Gastroesophageal sphincter (tissue), 4 donors: ENCODE results near the gene GCSAM. TPM values are rescaled to one million over a fixed set of nuclear protein-coding genes. Genes with fewer than 3 reads are reported as not detected.

Source experiments
- ATAC-seq: fragments of 150-250 bp; one replicate; pipeline ENCODE4 v1.9.1; 2016; ENCODE audit warnings: mild to moderate bottlenecking, moderate library complexity
- H3K27ac ChIP-seq, 4 donors: fragments of 200-600 bp; sonication (generic) in 3 of 4; 1 replicate in 3 of 4; 2 replicates in 1 of 4; pipeline ENCODE4 v1.5.1; 2016 to 2019
- H3K27me3 ChIP-seq: fragments of 200-600 bp; sonication (generic); one replicate; pipeline ENCODE4 v1.5.1; 2019
- H3K36me3 ChIP-seq, 2 donors: fragments of 200-600 bp; sonication (generic); one replicate each; pipeline ENCODE4 v1.5.1; 2019; ENCODE audit warnings: control low read depth in 1 of 2
- H3K4me1 ChIP-seq, 3 donors: fragments of 200-600 bp; sonication (generic); 1 replicate in 2 of 3; 2 replicates in 1 of 3; pipeline ENCODE4 v1.5.1; 2016 to 2019; ENCODE audit warnings: control low read depth in 2 of 3
- H3K4me3 ChIP-seq, 2 donors: fragments of 200-600 bp; sonication (generic); one replicate each; pipeline ENCODE4 v1.5.1; 2019; ENCODE audit warnings: mild to moderate bottlenecking in 1 of 2, moderate library complexity in 1 of 2
- H3K9me3 ChIP-seq, 3 donors: fragments of 200-600 bp; sonication (generic); one replicate each; pipeline ENCODE4 v1.5.1; 2017 to 2019; ENCODE audit warnings: control low read depth in 2 of 3
- CTCF ChIP-seq, 4 experiments: fragments of 200-600 bp in 2 of 4; fragments of 450-650 bp in 2 of 4; sonication (generic) in 1 of 4; IDR thresholded peaks; one replicate each; pipeline ENCODE4 v1.5.1; 2017 to 2019; ENCODE audit warnings: antibody characterized with exemption in 4 of 4, mild to moderate bottlenecking in 2 of 4, moderate library complexity in 2 of 4
- EP300 ChIP-seq: sonication (generic); formaldehyde crosslinking; IDR thresholded peaks from one replicate; pipeline ENCODE4 v1.6.1; 2017; ENCODE audit warnings: antibody characterized with exemption, mild to moderate bottlenecking
- POLR2A ChIP-seq, 2 donors: fragments of 450-650 bp; IDR thresholded peaks; one replicate each; pipeline ENCODE4 v1.6.1; 2017; ENCODE audit warnings: antibody characterized with exemption in 2 of 2, mild to moderate bottlenecking in 2 of 2, moderate library complexity in 1 of 2
- POLR2AphosphoS5 ChIP-seq: sonication (generic); formaldehyde crosslinking; IDR thresholded peaks from one replicate; pipeline ENCODE4 v1.6.1; 2017; ENCODE audit warnings: antibody characterized with exemption
- WGBS, 2 donors: methylation state at CpG; one replicate each; pipeline ENCODE4 v1.1.5; 2018; ENCODE audit warnings: low coverage in 1 of 2; 5-methylcytosine and 5-hydroxymethylcytosine counted together
- total RNA-seq, 4 donors: library from RNA; depleted of rRNA; stranded (reverse); fragments of >200 nt; gene quantifications; one replicate each; pipeline ENCODE4 v1.1.0, GENCODE V29; 2016

Gene GCSAM
- total RNA-seq, 4 donors from 2014 or later = 0.42 TPM; not detected in 3

DNA sequence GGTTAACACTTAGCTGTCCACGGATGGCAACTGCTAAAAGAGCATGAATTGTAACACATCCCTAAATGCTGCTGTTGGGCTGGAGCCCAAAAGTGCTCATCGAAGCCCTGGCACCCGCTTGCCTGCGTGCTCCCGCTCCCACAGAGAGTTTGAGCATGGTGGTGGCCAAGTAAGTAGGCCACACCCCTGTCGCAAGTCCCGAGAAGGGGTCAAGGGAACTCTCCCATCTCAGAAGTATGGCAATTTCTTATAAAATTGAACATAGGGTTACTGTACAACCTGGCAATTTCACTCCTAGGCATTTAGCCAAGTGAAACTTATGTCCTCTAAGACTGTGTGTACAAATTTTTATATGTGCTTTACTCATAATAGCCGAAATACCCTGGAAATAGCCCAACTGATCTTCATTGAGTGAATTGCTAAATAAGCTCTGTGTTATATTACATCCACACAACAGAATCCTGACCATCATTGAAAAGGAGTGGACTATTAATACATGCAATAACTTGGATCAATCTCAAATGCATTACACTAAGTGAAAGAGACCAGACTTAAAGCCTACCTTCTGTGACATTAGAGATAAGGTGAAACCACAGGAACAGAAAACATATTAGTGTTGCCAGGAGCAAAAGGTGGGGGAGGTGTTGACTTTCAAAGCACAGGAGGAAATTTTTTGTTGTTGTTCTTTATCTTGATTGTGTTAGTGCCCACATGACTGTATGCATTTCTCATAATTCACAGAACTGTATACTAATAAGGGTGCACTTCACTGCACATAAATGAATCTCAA lies 1.5 kb upstream of the GCSAM start:
- H3K4me1 ChIP-seq = no peaks in the 10 kb centered on the region
- no peak for ATAC-seq
- H3K4me3 ChIP-seq = no peak overlapping the region
- no peaks in the 10 kb centered on the region for H3K9me3 ChIP-seq
- no peaks in the 10 kb centered on the region for H3K36me3 ChIP-seq
- TF ChIP-seq POLR2AphosphoS5 (no peak), EP300 (no peak), CTCF (IDR thresholded peaks at IDR 0.05) (no peak), POLR2A (IDR thresholded peaks at IDR 0.05) (no peak)
- H3K27ac ChIP-seq = no peak overlapping the region
- WGBS, 2 donors = 61 to 84% methylated on average over 2 to 6 of the region's 8 CpGs
- H3K27me3 ChIP-seq = no peaks in the 10 kb centered on the region

DNA sequence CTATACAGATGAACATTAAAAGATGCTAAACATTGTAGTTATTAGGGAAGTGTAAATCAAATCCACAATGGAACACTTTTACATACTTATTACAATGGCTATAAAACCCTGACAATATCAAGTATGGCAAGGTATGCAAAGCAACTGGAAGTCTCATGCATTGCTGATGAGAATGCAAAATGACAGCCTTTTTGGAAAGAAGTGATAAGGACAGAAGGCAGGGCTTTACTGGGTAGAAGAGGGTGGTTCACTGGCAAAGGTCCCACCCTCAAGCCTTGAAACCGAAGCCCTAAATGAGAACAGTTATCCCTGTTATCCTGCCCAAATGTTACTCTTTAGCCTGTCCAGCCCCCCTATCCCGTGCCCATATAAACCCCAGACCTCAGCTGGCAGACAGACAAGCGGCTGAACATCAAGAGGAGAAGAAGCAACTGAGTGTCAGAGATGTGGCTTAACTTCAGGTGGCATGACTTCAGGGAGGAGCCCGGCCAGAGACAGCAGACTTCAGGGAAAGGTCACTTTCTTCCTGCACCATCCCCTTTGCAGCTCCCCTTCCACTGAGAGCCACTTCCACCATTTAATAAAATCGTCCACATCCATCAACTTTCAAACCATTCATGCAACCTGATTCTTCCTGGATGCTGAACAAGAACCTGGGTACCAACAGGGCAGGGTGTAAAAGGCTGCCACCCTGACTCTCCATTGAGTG lies 732 bp upstream of the GCSAM start:
- 83 to 85% methylated on average over 3 to 5 of the region's 5 CpGs for WGBS, 2 donors

DNA sequence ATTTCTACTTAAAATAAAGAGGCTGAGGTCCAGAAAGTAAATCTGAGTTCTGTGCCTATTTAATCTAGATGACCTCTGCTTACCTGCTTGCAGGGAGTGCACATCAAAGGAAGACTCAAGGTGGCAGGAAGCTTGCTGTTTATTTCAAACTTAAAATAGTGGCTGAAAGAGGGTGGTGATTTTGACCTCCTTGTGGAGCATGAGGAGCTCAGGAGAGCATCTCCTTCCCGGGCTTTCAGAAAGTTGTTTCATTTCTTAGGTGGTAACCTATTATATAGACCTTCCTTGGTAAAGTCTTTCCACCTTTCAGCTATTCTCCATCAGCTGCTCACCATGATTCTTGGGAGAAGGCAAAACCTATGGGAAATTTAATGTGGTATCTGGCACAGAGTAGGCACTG lies 494 bp downstream of the GCSAM start:
- no peak for ATAC-seq
- Histone ChIP-seq H3K9me3 (no peaks in the 10 kb centered on the region), H3K4me3 (no peak overlapping the region), H3K27me3 (no peaks in the 10 kb centered on the region), H3K4me1 (no peaks in the 10 kb centered on the region), H3K36me3 (no peaks in the 10 kb centered on the region), H3K27ac (no peak overlapping the region)
- WGBS, 2 donors = 100% methylated on average over 1 of the region's 1 CpG
- TF ChIP-seq POLR2AphosphoS5 (no peak), EP300 (no peak), CTCF (IDR thresholded peaks at IDR 0.05) (no peak), POLR2A (IDR thresholded peaks at IDR 0.05) (no peak)

More for the DNA sequence above, 732 bp upstream of the GCSAM start:
- Histone ChIP-seq H3K27me3 (no peaks in the 10 kb centered on the region), H3K27ac (no peak overlapping the region), H3K4me1 (no peaks in the 10 kb centered on the region), H3K36me3 (no peaks in the 10 kb centered on the region), H3K4me3 (no peak overlapping the region), H3K9me3 (no peaks in the 10 kb centered on the region)
- no peak for ATAC-seq
- no peak for TF ChIP-seq EP300
- no peak for TF ChIP-seq POLR2AphosphoS5
- TF ChIP-seq POLR2A (IDR thresholded peaks at IDR 0.05) = no peak

- WGBS, 2 donors = 92% methylated on average over 3 of the region's 3 CpGs; no CpG with 5 or more reads in 1 of the 2 donors
These were observed 960 bp downstream of the GCSAM start for GRCh38 chr3:112132088-112132487.

More at GRCh38 chr3:112132088-112132487, 960 bp downstream of the GCSAM start:
- no peak overlapping the region for H3K4me3 ChIP-seq
- H3K27me3 ChIP-seq = no peaks in the 10 kb centered on the region
- no peaks in the 10 kb centered on the region for H3K36me3 ChIP-seq
- no peaks in the 10 kb centered on the region for H3K9me3 ChIP-seq
- H3K27ac ChIP-seq = no peak overlapping the region
- no peaks in the 10 kb centered on the region for H3K4me1 ChIP-seq
- ATAC-seq = no peak
- TF ChIP-seq POLR2A (IDR thresholded peaks at IDR 0.05) (no peak), EP300 (no peak), POLR2AphosphoS5 (no peak), CTCF (IDR thresholded peaks at IDR 0.05) (no peak)
